ENCODE data around the gene MMS19. TPM values are rescaled to one million over a fixed set of nuclear protein-coding genes. Genes with fewer than 3 reads are reported as not detected.

MMS19 gene
- total RNA-seq, 1 donor from 2014 or later, result 70.2 TPM

GRCh38 chr10:97426776-97427570 is 71.2 kb downstream of the MMS19 start:
- intact Hi-C loops (cut with micrococcal nuclease), result loop anchor here (1.0 to 10.0 kb wide), 6 partner anchors 19 to 308 kb away; partner anchors contain the start of genes EXOSC1, MMS19, MORN4 and RRP12

GRCh38 chr10:97425964-97426775 is 72.1 kb downstream of the MMS19 start, which contains the start of gene PGAM1:
PGAM1 (plus strand) TSS chr10:97426191; CDS start chr10:97426308, 117 bp downstream.
- intact Hi-C loops (cut with micrococcal nuclease), result loop anchor here (1.0 to 10.0 kb wide), 6 partner anchors 19 to 309 kb away; partner anchors contain the start of genes EXOSC1, MMS19, MORN4 and RRP12

GRCh38 chr10:97423757-97424098 is 74.5 kb downstream of the MMS19 start:
- intact Hi-C loops (cut with micrococcal nuclease), result loop anchor here (10.0 kb wide), 1 partner anchor 311 kb away; the partner anchor contains the start of gene ZFYVE27

GRCh38 chr10:97416565-97416964 is 81.7 kb downstream of the MMS19 start:
- intact Hi-C loops (cut with micrococcal nuclease), result no loop called here

GRCh38 chr10:97412891-97413304 is 85.3 kb downstream of the MMS19 start:
- intact Hi-C loops (cut with micrococcal nuclease), result no loop called here

- intact Hi-C loops (cut with micrococcal nuclease), result no loop called here
Measured at GRCh38 chr10:97411406-97411805, 86.8 kb downstream of the MMS19 start.

- intact Hi-C loops (cut with micrococcal nuclease), result no loop called here
Measured at GRCh38 chr10:97408496-97408992, 89.7 kb downstream of the MMS19 start.

Other genes starting within 250 kb of the MMS19 start
- gene ARHGAP19, start 205.8 kb downstream of the MMS19 start, total RNA-seq, result 38.0 and 41.3 TPM in 2 replicates
- 4.1 and 5.0 TPM in 2 replicates for gene FRAT1, start 179.2 kb downstream of the MMS19 start, total RNA-seq
- gene FRAT2, start 163.7 kb downstream of the MMS19 start, total RNA-seq, result 9.0 and 10.4 TPM in 2 replicates
- gene RRP12, start 97.1 kb downstream of the MMS19 start, total RNA-seq, result 33.5 and 40.1 TPM in 2 replicates
- 485 and 486 TPM in 2 replicates for gene PGAM1, start 72.2 kb downstream of the MMS19 start, total RNA-seq
- 53.9 and 55.1 TPM in 2 replicates for gene EXOSC1, start 52.4 kb downstream of the MMS19 start, total RNA-seq
- 42.3 and 42.4 TPM in 2 replicates for gene ZDHHC16, start 52.2 kb downstream of the MMS19 start, total RNA-seq
- gene UBTD1, start 502 bp upstream of the MMS19 start, total RNA-seq, result 0.61 and 0.77 TPM in 2 replicates
- gene ANKRD2, start 74.4 kb upstream of the MMS19 start, total RNA-seq, result 0.36 and 0.52 TPM in 2 replicates
- gene HOGA1, start 86.0 kb upstream of the MMS19 start, total RNA-seq, result not detected in 2 replicates
- gene C10orf62, start 91.3 kb upstream of the MMS19 start, total RNA-seq, result not detected in 2 replicates
- gene MORN4, start 135.1 kb upstream of the MMS19 start, total RNA-seq, result 1.2 and 1.3 TPM in 2 replicates
- 10.9 and 11.9 TPM in 2 replicates for gene PI4K2A, start 142.2 kb upstream of the MMS19 start, total RNA-seq
- gene AVPI1, start 188.8 kb upstream of the MMS19 start, total RNA-seq, result 1.1 and 1.3 TPM in 2 replicates
- gene MARVELD1, start 215.3 kb upstream of the MMS19 start, total RNA-seq, result 4.1 and 5.4 TPM in 2 replicates
- gene ZFYVE27, start 238.7 kb upstream of the MMS19 start, total RNA-seq, result 33.8 and 33.9 TPM in 2 replicates